ENCODE results near the gene LSM4.

LSM4 gene

GRCh38 chr19:18292810-18293641, 29.9 kb downstream of the LSM4 start:
- peak in 55 of 58 donors; percentile 18 to 85 (median 58) for DNase-seq

GRCh38 chr19:18292462-18292809, 30.4 kb downstream of the LSM4 start:
- DNase-seq = peak in 3 of 58 donors; percentile 44 to 72 (median 52)

GRCh38 chr19:18291590-18292461, 31.1 kb downstream of the LSM4 start:
- peak in 57 of 58 donors; percentile 19 to 88 (median 74) for DNase-seq

- peak in 3 of 58 donors; percentile 39 to 55 (median 47) for DNase-seq
These were observed 31.8 kb downstream of the LSM4 start for GRCh38 chr19:18291019-18291524.

- peak in 2 of 58 donors; percentile 18 to 19 for DNase-seq
These were observed 32.4 kb downstream of the LSM4 start for GRCh38 chr19:18290302-18291018.

DNA sequence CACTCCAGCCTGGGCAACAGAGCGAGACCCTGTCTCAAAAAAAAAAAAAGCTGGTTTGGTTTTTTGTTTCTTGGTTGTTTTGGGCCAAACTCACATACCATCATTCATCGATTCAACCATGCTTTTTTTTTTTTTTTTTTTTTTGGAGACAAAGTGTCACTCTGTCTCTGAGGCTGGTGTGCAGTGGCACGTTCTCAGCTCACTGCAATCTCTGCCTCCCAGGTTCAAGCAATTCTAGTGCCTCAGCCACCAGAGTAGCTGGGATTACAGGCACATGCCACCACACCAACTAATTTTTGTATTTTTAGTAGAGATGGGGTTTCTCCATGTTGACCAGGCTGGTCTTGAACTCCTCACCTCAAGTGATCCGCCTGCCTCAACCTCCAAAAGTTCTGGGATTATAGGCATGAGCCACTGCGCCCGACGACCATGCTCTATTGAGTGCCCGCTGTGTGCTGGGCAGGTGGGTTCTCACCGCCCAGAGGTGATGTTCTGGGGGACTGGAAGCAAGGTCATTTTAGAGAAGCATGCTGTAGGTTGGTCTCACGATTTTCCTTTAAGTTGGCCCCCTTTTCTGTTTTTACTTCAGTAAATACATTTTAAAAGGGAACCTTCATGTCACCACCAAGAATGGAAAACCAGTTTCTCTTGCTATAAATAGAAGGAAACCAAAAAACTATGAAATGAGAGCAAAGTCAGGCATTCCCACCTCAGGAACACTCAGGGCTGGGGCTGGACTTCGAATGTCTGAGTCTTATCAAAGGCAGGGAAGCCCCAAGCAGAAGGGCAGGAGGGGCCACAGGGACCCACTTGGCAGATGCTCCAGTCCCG, 33.2 kb downstream of the LSM4 start:
- no peak for DNase-seq

- DNase-seq = no peak
These were observed 34.8 kb downstream of the LSM4 start for GRCh38 chr19:18287836-18288772.

DNA sequence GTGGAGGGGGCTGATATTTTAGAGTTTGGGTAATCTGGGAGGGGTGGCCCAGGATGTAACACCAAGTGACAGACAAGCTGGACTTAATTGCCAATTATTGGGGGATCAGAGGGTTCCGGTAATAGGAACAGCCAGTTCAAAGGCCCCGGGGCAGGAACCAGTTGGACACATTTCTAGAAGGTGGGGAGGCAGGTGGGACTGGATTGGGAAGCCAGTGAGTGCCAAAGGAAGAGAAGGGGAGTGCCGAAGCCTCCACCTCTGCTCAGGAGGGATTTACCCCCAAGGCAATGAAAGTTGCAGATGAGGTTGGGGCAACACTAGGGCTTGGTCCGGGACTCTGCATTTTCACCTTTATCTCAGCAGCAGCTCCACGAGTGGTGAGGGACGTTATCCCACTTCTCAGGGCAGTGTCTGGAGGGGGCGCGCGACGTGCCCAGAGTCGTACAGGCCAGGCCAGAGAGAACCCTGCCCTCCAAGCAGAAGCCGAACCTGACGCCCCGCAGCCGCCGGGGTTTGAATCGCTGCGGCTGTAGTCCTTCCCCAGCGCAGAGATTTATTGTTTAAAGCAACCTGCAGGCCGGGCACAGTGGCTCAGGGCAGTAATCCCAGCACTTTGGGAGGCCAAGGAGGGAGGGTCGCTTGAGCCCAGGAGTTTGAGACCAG, 35.8 kb downstream of the LSM4 start:
- no peak for DNase-seq

- no peak for DNase-seq
These were observed 38.0 kb downstream of the LSM4 start for GRCh38 chr19:18284712-18285360.

DNA sequence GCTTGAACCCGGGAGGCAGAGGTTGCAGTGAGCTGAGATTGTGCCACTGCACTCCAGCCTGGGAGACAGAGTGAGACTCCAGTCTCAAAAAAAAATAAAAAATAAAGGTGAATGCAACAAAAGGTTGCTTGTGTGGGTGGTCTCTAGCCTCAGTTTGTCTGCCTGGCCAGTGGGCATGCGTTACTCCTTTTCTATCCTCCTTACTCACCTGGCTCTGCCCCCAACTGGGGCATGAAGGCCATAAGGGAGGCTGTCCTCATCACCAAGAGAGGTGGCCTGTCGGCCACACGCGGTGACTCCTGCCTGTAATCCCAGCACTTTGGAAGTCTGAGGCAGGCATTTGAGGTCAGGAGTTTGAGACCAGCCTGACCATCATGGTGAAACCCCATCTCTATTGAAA, 39.5 kb downstream of the LSM4 start:
- DNase-seq = no peak

DNA sequence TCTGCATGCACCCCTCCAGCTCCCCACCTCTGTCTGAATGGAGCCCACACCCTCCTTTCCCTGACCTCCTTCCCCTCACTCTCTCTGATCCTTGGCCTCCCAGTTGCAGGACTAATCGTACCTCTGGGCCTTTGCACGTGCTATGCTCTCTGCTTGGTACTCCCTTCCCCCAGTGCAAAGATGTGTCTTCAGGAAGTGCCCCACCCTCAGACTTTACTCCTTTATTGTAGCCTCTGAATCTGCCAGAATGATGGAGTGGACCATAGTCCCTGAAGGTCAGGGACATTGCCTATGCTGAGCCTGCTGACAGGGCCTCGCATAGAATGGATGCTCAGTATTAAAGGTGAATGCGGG, 40.1 kb downstream of the LSM4 start:
- no peak for DNase-seq

GRCh38 chr19:18282021-18282787, 40.7 kb downstream of the LSM4 start:
- DNase-seq = peak in 14 of 58 donors; percentile 46 to 98 (median 58)

DNA sequence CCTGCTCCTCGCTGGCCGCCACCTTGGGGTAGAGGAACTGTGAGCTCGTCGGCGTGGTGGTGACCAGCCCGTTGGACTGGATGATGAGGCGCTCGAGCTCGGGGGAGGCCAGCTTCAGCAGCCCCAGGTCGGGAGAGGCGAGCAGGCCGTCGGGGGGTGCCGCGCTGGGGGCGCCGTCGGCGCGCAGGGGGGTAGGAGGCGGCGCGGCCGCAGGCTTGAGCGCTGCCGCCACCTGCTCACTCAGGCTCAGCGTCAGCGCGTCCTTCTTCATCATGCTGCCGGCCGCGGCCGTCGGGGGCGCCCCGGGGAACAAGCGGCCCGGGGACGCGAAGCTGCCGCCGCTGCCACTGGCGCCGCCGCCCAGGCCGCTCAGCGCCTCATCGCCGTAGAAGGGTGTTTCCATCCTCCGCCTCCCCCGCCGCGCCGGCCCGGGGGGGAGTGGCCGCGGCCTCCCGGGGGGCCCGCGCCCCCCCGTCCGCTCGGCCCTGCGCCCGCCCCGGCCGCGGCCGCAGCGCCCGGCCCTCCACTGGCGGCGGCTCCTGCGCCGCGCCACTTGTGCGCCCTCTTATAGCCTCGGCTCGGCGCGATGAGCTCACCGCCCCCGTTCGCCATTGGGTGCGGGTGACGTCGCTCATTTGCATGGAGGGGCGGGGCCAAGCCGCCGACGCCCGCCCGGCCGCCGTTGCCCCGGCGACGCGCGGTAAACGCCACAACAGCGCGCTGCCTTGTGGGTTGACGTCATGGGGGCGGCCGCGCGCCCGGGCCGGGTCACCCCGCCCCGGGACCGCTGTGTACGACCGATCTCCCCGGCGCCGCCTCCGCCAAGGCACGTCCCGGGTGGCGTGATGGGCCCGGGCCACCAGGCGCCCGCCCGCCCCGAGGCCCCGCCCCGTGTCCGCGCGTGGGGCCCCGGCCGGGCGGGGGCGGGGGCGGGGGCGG, 41.5 kb downstream of the LSM4 start, which contains the start of gene JUND:
JUND (minus strand) TSS at position 541 of the 939 bp plus-strand sequence; CDS start at position 403, 138 bp downstream.
- peak; percentile 69 to 99 (median 97) for DNase-seq

- peak in 55 of 58 donors; percentile 6 to 82 (median 59) for DNase-seq
These were observed 42.4 kb downstream of the LSM4 start for GRCh38 chr19:18280247-18281081.

Measured in anterior cingulate cortex (tissue), 58 donors.